H1 (cell line): ENCODE data around the gene HDLBP. TPM values are rescaled to one million over a fixed set of nuclear protein-coding genes. Genes with fewer than 3 reads are reported as not detected.

Experiments used
- CTCF ChIA-PET: fragments of 300-600 bp; sonication (Branson Sonifier 250); formaldehyde crosslinking; loops from one replicate; lab custom pipeline; 2021; ENCODE audit not compliant: partially characterized antibody; lab: Charles Lee
- POLR2A ChIA-PET: fragments of 300-600 bp; sonication (Branson Sonifier 250); formaldehyde crosslinking; loops from one replicate; lab custom pipeline; 2021; ENCODE audit warnings: inconsistent platforms; ENCODE audit not compliant: partially characterized antibody; lab: Charles Lee
- DNase-seq, 2 experiments: peaks; one replicate each; pipeline versions ENCODE4 v3.0.0 to v3.0.0-alpha.2; 2010 to 2022; ENCODE audit warnings: low spot score in 2 of 2, low read depth in 1 of 2, mixed read lengths in 1 of 2
- FAIRE-seq: peaks from 2 replicates; lab custom pipeline; 2011; peaks lifted over from hg19 to GRCh38; lab: Jason Lieb, UNC
- H2AFZ ChIP-seq: 2 replicates; pipeline ENCODE4 v1.8.1; 2012; ENCODE audit warnings: low read length, inconsistent platforms
- H2AK5ac ChIP-seq: 2 replicates; pipeline ENCODE4 v1.6.1; 2013; ENCODE audit warnings: low read depth, low read length
- H2BK120ac ChIP-seq: replicated peaks from 2 replicates; pipeline ENCODE3; 2013; ENCODE audit warnings: low read depth, low read length, inconsistent platforms
- H2BK12ac ChIP-seq: 2 replicates; pipeline ENCODE4 v1.6.1; 2013; ENCODE audit warnings: low read depth, low read length
- H2BK15ac ChIP-seq: 2 replicates; pipeline ENCODE4 v1.6.1; 2013; ENCODE audit warnings: low read length
- H2BK20ac ChIP-seq: 2 replicates; pipeline ENCODE4 v1.6.1; 2013; ENCODE audit warnings: low read length
- H2BK5ac ChIP-seq: 2 replicates; pipeline ENCODE4 v1.6.1; 2013; ENCODE audit warnings: low read depth, low read length
- H3K14ac ChIP-seq: 2 replicates; pipeline ENCODE4 v1.6.1; 2013; ENCODE audit warnings: inconsistent platforms; ENCODE audit not compliant: insufficient read length
- H3K18ac ChIP-seq: 2 replicates; pipeline ENCODE4 v1.6.1; 2013; ENCODE audit warnings: low read length; ENCODE audit errors: extremely low read depth
- H3K23ac ChIP-seq: 2 replicates; pipeline ENCODE4 v1.6.1; 2013; ENCODE audit warnings: inconsistent platforms; ENCODE audit not compliant: insufficient read length
- H3K23me2 ChIP-seq: 2 replicates; pipeline ENCODE4 v1.6.1; 2013; ENCODE audit warnings: low read depth, low read length
- H3K27ac ChIP-seq: 2 replicates; pipeline ENCODE4 v1.6.1; 2011; ENCODE audit warnings: low read depth, low read length, inconsistent platforms
- H3K27me3 ChIP-seq, 4 experiments: replicated peaks in 1 of 4; 1 replicate in 1 of 4; 2 replicates in 3 of 4; pipeline versions ENCODE4 v1.6.1 to v1.8.1; 2011 to 2013; ENCODE audit warnings: low read length in 3 of 4, mild to moderate bottlenecking in 3 of 4, inconsistent platforms in 2 of 4, mixed read lengths in 2 of 4, moderate library complexity in 1 of 4; ENCODE audit not compliant: control insufficient read depth in 3 of 4, insufficient read depth in 3 of 4; ENCODE audit errors: extremely low read depth in 1 of 4
- H3K36me3 ChIP-seq, 4 experiments: 2 replicates each; pipeline versions ENCODE4 v1.6.1 to v1.8.1; 2011 to 2013; ENCODE audit warnings: mild to moderate bottlenecking in 4 of 4, low read length in 3 of 4, moderate library complexity in 2 of 4, control low read depth in 1 of 4, inconsistent platforms in 1 of 4; ENCODE audit not compliant: insufficient read depth in 4 of 4, control insufficient read depth in 2 of 4
- H3K4ac ChIP-seq: replicated peaks from 2 replicates; pipeline ENCODE3; 2013; ENCODE audit warnings: low read length, low read depth, mixed read lengths, inconsistent platforms; ENCODE audit not compliant: insufficient read length
- H3K4me1 ChIP-seq, 4 experiments: replicated peaks in 1 of 4; 1 replicate in 1 of 4; 2 replicates in 3 of 4; pipeline versions ENCODE4 v1.6.1 to v1.8.1; 2011 to 2013; ENCODE audit warnings: low read length in 3 of 4, inconsistent platforms in 2 of 4, mixed read lengths in 1 of 4; ENCODE audit not compliant: insufficient read depth in 4 of 4, control insufficient read depth in 3 of 4
- H3K4me2 ChIP-seq, 2 experiments: 2 replicates each; pipeline versions ENCODE4 v1.6.1 to v1.8.1; 2011 to 2013; ENCODE audit warnings: low read depth in 2 of 2, low read length in 2 of 2, control low read depth in 1 of 2, inconsistent platforms in 1 of 2, mild to moderate bottlenecking in 1 of 2; ENCODE audit not compliant: insufficient read depth in 1 of 2
- H3K4me3 ChIP-seq, 4 experiments: fragments of 200-600, 300-600 bp in 1 of 4; sonication (generic), shearing (Covaris generic), sonication (Bioruptor Twin) in 1 of 4; 2 replicates each; pipeline versions ENCODE4 v1.5.1 to v1.8.1; 2011 to 2016; ENCODE audit warnings: low read length in 4 of 4, low read depth in 3 of 4, control low read depth in 2 of 4, inconsistent platforms in 2 of 4, mild to moderate bottlenecking in 2 of 4, mixed read lengths in 1 of 4, moderate library complexity in 1 of 4; ENCODE audit not compliant: insufficient read depth in 2 of 4; ENCODE audit errors: extremely low read depth in 1 of 4
- H3K56ac ChIP-seq: replicated peaks from 2 replicates; pipeline ENCODE3; 2013; ENCODE audit warnings: low read depth, mild to moderate bottlenecking, mixed read lengths, low read length, inconsistent platforms; ENCODE audit not compliant: insufficient read length
- H3K79me1 ChIP-seq: 2 replicates; pipeline ENCODE4 v1.6.1; 2013; ENCODE audit warnings: low read depth, low read length, control low read depth
- H3K79me2 ChIP-seq, 2 experiments: 2 replicates each; pipeline versions ENCODE4 v1.6.1 to v1.8.1; 2012 to 2013; ENCODE audit warnings: low read length in 2 of 2, mild to moderate bottlenecking in 2 of 2, inconsistent platforms in 1 of 2; ENCODE audit not compliant: insufficient read depth in 2 of 2, control insufficient read depth in 1 of 2
- H3K9ac ChIP-seq, 4 experiments: replicated peaks in 1 of 4; 1 replicate in 1 of 4; 2 replicates in 3 of 4; pipeline versions ENCODE4 v1.6.1 to v1.8.1; 2011 to 2013; ENCODE audit warnings: low read depth in 3 of 4, low read length in 3 of 4, control low read depth in 2 of 4, mild to moderate bottlenecking in 2 of 4, moderate library complexity in 2 of 4, inconsistent platforms in 1 of 4; ENCODE audit errors: extremely low read depth in 1 of 4
- H3K9me3 ChIP-seq, 2 experiments: 2 replicates each; pipeline versions ENCODE4 v1.6.1 to v1.8.1; 2012 to 2013; ENCODE audit warnings: mild to moderate bottlenecking in 2 of 2, moderate library complexity in 2 of 2, control low read depth in 1 of 2, inconsistent platforms in 1 of 2, low read depth in 1 of 2, low read length in 1 of 2, mixed read lengths in 1 of 2; ENCODE audit not compliant: insufficient read depth in 2 of 2
- H4K20me1 ChIP-seq, 2 experiments: replicated peaks in 1 of 2; 2 replicates each; pipeline versions ENCODE3 to v1.8.1; 2011 to 2013; ENCODE audit warnings: inconsistent platforms in 2 of 2, low read length in 2 of 2, mild to moderate bottlenecking in 1 of 2; ENCODE audit not compliant: insufficient read depth in 2 of 2, control insufficient read depth in 1 of 2
- H4K5ac ChIP-seq: 2 replicates; pipeline ENCODE4 v1.6.1; 2013; ENCODE audit warnings: low read length, low read depth, mixed read lengths, inconsistent platforms; ENCODE audit not compliant: insufficient read length
- H4K8ac ChIP-seq: 2 replicates; pipeline ENCODE4 v1.8.0; 2013; ENCODE audit warnings: mild to moderate bottlenecking, moderate library complexity, low read length, inconsistent platforms; ENCODE audit not compliant: insufficient read depth; ENCODE audit errors: extremely low read depth
- H4K91ac ChIP-seq: replicated peaks from 2 replicates; pipeline ENCODE3; 2013; ENCODE audit warnings: low read length, mixed read lengths, inconsistent platforms; ENCODE audit not compliant: insufficient read length
- ASH2L ChIP-seq: fragments of 200-600, 300-600 bp; sonication (generic); IDR thresholded peaks from one replicate; pipeline ENCODE4 v1.7.1; 2017; ENCODE audit warnings: low read length
- CTCF ChIP-seq, 3 experiments: IDR thresholded peaks; 1 replicate in 2 of 3; 2 replicates in 1 of 3; pipeline versions ENCODE4 v1.5.1 to v1.6.1; 2011; ENCODE audit warnings: low read length in 3 of 3, mild to moderate bottlenecking in 3 of 3, inconsistent platforms in 2 of 3, low read depth in 1 of 3, moderate library complexity in 1 of 3; ENCODE audit not compliant: insufficient read depth in 1 of 3; ENCODE audit errors: control extremely low read depth in 1 of 3
- JUND ChIP-seq: IDR thresholded peaks from 2 replicates; pipeline ENCODE4 v1.6.1; 2011; ENCODE audit warnings: mild to moderate bottlenecking, improper control_type of control experiment, low read length
- KDM1A ChIP-seq: fragments of 200-600, 300-600 bp; sonication (generic); IDR thresholded peaks from 2 replicates; pipeline ENCODE4 v1.7.1; 2016; ENCODE audit warnings: mild to moderate bottlenecking, low read length, borderline replicate concordance
- MAFK ChIP-seq: IDR thresholded peaks from 2 replicates; pipeline ENCODE4 v1.6.1; 2012; ENCODE audit warnings: low read depth, mild to moderate bottlenecking, improper control_type of control experiment, low read length
- RAD21 ChIP-seq, 2 experiments: IDR thresholded peaks in 1 of 2; conservative IDR thresholded peaks in 1 of 2; 2 replicates each; pipeline ENCODE4 v1.6.1; 2011; ENCODE audit warnings: low read depth in 2 of 2, low read length in 2 of 2, improper control_type of control experiment in 1 of 2, inconsistent platforms in 1 of 2, mild to moderate bottlenecking in 1 of 2, moderate library complexity in 1 of 2
- SIN3A ChIP-seq, 2 experiments: IDR thresholded peaks in 1 of 2; conservative IDR thresholded peaks in 1 of 2; 2 replicates each; pipeline ENCODE4 v1.6.1; 2011 to 2012; ENCODE audit warnings: low read length in 2 of 2, improper control_type of control experiment in 1 of 2, low read depth in 1 of 2, mild to moderate bottlenecking in 1 of 2
- SIRT6 ChIP-seq: IDR thresholded peaks from one replicate; pipeline ENCODE4 v1.7.1; 2012; ENCODE audit warnings: low read length, inconsistent platforms
- SIX5 ChIP-seq: IDR thresholded peaks from 2 replicates; pipeline ENCODE4 v1.6.1; 2011; ENCODE audit warnings: mild to moderate bottlenecking, low read depth, low read length
- USF2 ChIP-seq: IDR thresholded peaks from 2 replicates; pipeline ENCODE4 v1.6.1; 2011; ENCODE audit warnings: low read length, improper control_type of control experiment
- WGBS, 2 experiments: shearing (Covaris generic) in 1 of 2; methylation state at CpG; one replicate each; pipeline versions ENCODE4 v1.1.6 to v1.1.7; 2013 to 2015; ENCODE audit warnings: low lambda C conversion rate in 2 of 2, mixed read lengths in 2 of 2, inconsistent platforms in 1 of 2, low coverage in 1 of 2, missing lambda C conversion rate in 1 of 2; ENCODE audit not compliant: insufficient replicate concordance in 2 of 2, insufficient coverage in 1 of 2, insufficient read length in 1 of 2; ENCODE audit errors: extremely low coverage in 1 of 2, missing lambda C conversion rate in 1 of 2; 5-methylcytosine and 5-hydroxymethylcytosine counted together
- polyA plus RNA-seq, 7 experiments: library from polyadenylated mRNA; depleted of rRNA in 3 of 7; stranded (reverse) in 5 of 7; unstranded in 2 of 7; fragments of >200 nt in 5 of 7; fragments of 200-250 nt in 2 of 7; gene quantifications; 1 replicate in 5 of 7; 2 replicates in 1 of 7; 4 replicates in 1 of 7; pipeline versions ENCODE4 v1.2.1 to v1.2.3, GENCODE V29; 2011 to 2013; ENCODE audit warnings: missing spikeins in 2 of 7, mixed read lengths in 2 of 7
- total RNA-seq: library from RNA; stranded (reverse); fragmentation: NEBNext Ultra II Directional; extraction: Animal tissue kit (Norgen Biotek cat#: 25700); gene quantifications from 2 replicates; pipeline ENCODE4 v1.2.1, GENCODE V29; 2021

The HDLBP gene
- total and polyA plus RNA-seq, 2 of the 8 experiments (the other 6 are each of a cell fraction or from before 2014, with no cell fraction given), result 185 to 360 TPM

- Histone ChIP-seq H3K27ac (no peak overlapping the region), H2BK15ac (no peak overlapping the region), H3K79me1 (no peaks in the 10 kb centered on the region), H3K9ac (no peak overlapping the region), H2AFZ (no peak overlapping the region), H3K4me1 (no peaks in the 10 kb centered on the region; a peak in 1 of 7 replicates), H4K5ac (no peak overlapping the region), H3K79me2 (no peaks in the 10 kb centered on the region), H4K8ac (no peak overlapping the region), H4K20me1 (peaks cover 0 to 3% of the 10 kb centered on the region in 2 experiments), H3K9me3 (no peaks in the 10 kb centered on the region), H3K27me3 (no peaks in the 10 kb centered on the region), H3K23ac (no peak overlapping the region), H2BK12ac (no peak overlapping the region), H3K18ac (no peak overlapping the region), H2AK5ac (no peak overlapping the region), H2BK120ac (no peak overlapping the region), H3K4me2 (no peak overlapping the region), H4K91ac (no peak overlapping the region), H3K4me3 (no peak overlapping the region), H3K14ac (no peak overlapping the region), H2BK20ac (no peak overlapping the region), H3K4ac (no peak overlapping the region), H3K23me2 (no peaks in the 10 kb centered on the region), H3K56ac (no peak overlapping the region), H2BK5ac (no peak overlapping the region), H3K36me3 (no peaks in the 10 kb centered on the region)
- ChIA-PET POLR2A (no interaction called here), CTCF (interaction anchor here (1.1 kb wide), 1 partner anchor 12 kb away, joined by 3 read pairs; no protein-coding TSS in a partner anchor)
- no peak for FAIRE-seq
- DNase-seq, result no peak
- WGBS, 2 experiments, result 93% methylated on average over 6 of the region's 9 CpGs; no CpG with 5 or more reads in 1 of the 2 experiments
- no peak for TF ChIP-seq KDM1A
- TF ChIP-seq CTCF (IDR thresholded peaks at IDR 0.05; ENCODE audit: control extremely low read depth in 1 of 3, insufficient read depth in 1 of 3, low read depth in 1 of 3, low read length in 3 of 3), result no peak
- no peak for TF ChIP-seq SIRT6
- no peak for TF ChIP-seq USF2
- TF ChIP-seq JUND, result no peak
- TF ChIP-seq RAD21 (IDR thresholded peaks at IDR 0.05 in 1 of 2, conservative IDR thresholded peaks at IDR 0.05 in 1 of 2; ENCODE audit: low read depth in 2 of 2, low read length in 2 of 2), result no peak
- no peak for TF ChIP-seq ASH2L
- TF ChIP-seq MAFK, result no peak
- no peak for TF ChIP-seq SIX5
- no peak for TF ChIP-seq SIN3A (conservative IDR thresholded peaks at IDR 0.05 in 1 of 2, IDR thresholded peaks at IDR 0.05 in 1 of 2; ENCODE audit: low read depth in 1 of 2, low read length in 2 of 2)
Measured at GRCh38 chr2:241202681-241203080, 112.8 kb downstream of the HDLBP start.
